ENCODE measurements around the gene OCSTAMP.

Gene OCSTAMP

GRCh38 chr20:46569961-46570360 lies 19.5 kb upstream of the OCSTAMP start:
- Histone ChIP-seq H3K9me3 (ENCODE audit: control extremely low read depth in 1 of 5, control insufficient read depth in 4 of 5, insufficient read depth in 2 of 5, low read depth in 1 of 5, low read length in 4 of 5) (no peaks in the 10 kb centered on the region), H3K27ac (ENCODE audit: insufficient read depth in 1 of 2, low read depth in 1 of 2, low read length in 2 of 2, poor library complexity in 1 of 2, severe bottlenecking in 2 of 2) (no peak overlapping the region), H3K27me3 (replicated peaks in 2 of 5; ENCODE audit: control insufficient read depth in 4 of 5, insufficient read depth in 5 of 5, low read length in 4 of 5) (peaks cover 0 to 2% (median 0%) of the 10 kb centered on the region in 5 experiments), H3K4me3 (ENCODE audit: control insufficient read depth in 1 of 7, extremely low read depth in 1 of 7, insufficient read depth in 4 of 7, low read depth in 2 of 7, low read length in 6 of 7) (no peak overlapping the region), H3K4me1 (ENCODE audit: control extremely low read depth in 1 of 4, control insufficient read depth in 4 of 4, insufficient read depth in 4 of 4, low read length in 3 of 4) (peaks cover 0 to 11% (median 5%) of the 10 kb centered on the region in 4 experiments), H3K36me3 (ENCODE audit: control insufficient read depth in 4 of 4, insufficient read depth in 4 of 4, low read length in 3 of 4) (no peaks in the 10 kb centered on the region)
- ChIA-PET POLR2A (interaction anchor here (0.7 kb wide), 1 partner anchor 87 kb away, joined by 3 read pairs; no protein-coding TSS in a partner anchor), CTCF (no interaction called here)
- WGBS (ENCODE audit: insufficient coverage): 100% methylated on average over 1 of the region's 5 CpGs
- DNase-seq: no peak

DNA sequence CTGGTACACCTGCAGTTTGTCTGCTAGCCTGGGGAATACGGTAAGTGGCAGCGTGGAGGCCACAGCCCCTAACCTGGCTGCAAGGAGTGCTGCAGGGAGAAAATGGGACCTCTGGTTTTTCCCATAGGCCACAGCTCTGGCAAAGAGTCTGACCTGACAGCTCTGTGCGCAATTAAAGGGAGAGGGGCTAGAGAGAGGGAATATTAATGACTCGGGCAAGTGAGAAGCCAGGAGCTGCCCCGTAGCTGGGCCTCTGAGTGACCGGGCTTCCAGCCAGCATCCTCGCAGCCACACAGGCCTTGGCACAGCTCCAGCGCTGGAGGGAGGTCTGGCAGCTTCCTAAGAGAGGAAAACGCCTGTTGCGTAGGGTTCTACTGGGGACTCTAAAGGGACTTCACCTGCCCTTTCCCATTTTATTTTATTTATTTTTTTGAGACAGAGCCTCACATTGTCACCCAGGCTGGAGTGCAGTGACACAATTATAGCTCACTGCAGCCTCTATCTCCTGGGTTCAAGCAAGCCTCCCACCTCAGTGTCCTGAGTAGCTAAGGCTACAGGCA lies 18.2 kb upstream of the OCSTAMP start:
- Histone ChIP-seq H3K27me3 (replicated peaks in 2 of 5; ENCODE audit: control insufficient read depth in 4 of 5, insufficient read depth in 5 of 5, low read length in 4 of 5) (peaks cover 0 to 5% (median 0%) of the 10 kb centered on the region in 5 experiments), H3K27ac (ENCODE audit: insufficient read depth in 1 of 2, low read depth in 1 of 2, low read length in 2 of 2, poor library complexity in 1 of 2, severe bottlenecking in 2 of 2) (no peak overlapping the region), H3K4me3 (ENCODE audit: control insufficient read depth in 1 of 7, extremely low read depth in 1 of 7, insufficient read depth in 4 of 7, low read depth in 2 of 7, low read length in 6 of 7) (peak overlapping the region in 2 of 7 experiments; percentile 3 to 11), H3K36me3 (ENCODE audit: control insufficient read depth in 4 of 4, insufficient read depth in 4 of 4, low read length in 3 of 4) (no peaks in the 10 kb centered on the region), H3K4me1 (ENCODE audit: control extremely low read depth in 1 of 4, control insufficient read depth in 4 of 4, insufficient read depth in 4 of 4, low read length in 3 of 4) (peaks cover 0 to 15% (median 7%) of the 10 kb centered on the region in 4 experiments), H3K9me3 (ENCODE audit: control extremely low read depth in 1 of 5, control insufficient read depth in 4 of 5, insufficient read depth in 2 of 5, low read depth in 1 of 5, low read length in 4 of 5) (no peaks in the 10 kb centered on the region)
- WGBS (ENCODE audit: insufficient coverage): 14% methylated on average over 10 of the region's 10 CpGs
- ChIA-PET CTCF (interaction anchor here (0.9 to 1.9 kb wide), 5 partner anchors 23 to 113 kb away, joined by 3 to 6 read pairs (median 3); no protein-coding TSS in a partner anchor), POLR2A (no interaction called here)
- peak in 2 of 3 donors; percentile 57 to 59 for DNase-seq

- DNase-seq: no peak
- H3K36me3 ChIP-seq (ENCODE audit: control insufficient read depth in 4 of 4, insufficient read depth in 4 of 4, low read length in 3 of 4): no peaks in the 10 kb centered on the region
- peaks cover 0 to 26% (median 15%) of the 10 kb centered on the region in 4 experiments for H3K4me1 ChIP-seq (ENCODE audit: control extremely low read depth in 1 of 4, control insufficient read depth in 4 of 4, insufficient read depth in 4 of 4, low read length in 3 of 4)
- H3K27ac ChIP-seq (ENCODE audit: insufficient read depth in 1 of 2, low read depth in 1 of 2, low read length in 2 of 2, poor library complexity in 1 of 2, severe bottlenecking in 2 of 2): no peak overlapping the region
- peaks cover 0 to 2% (median 0%) of the 10 kb centered on the region in 5 experiments for H3K27me3 ChIP-seq (replicated peaks in 2 of 5; ENCODE audit: control insufficient read depth in 4 of 5, insufficient read depth in 5 of 5, low read length in 4 of 5)
- 100% methylated on average over 7 of the region's 10 CpGs for WGBS (ENCODE audit: insufficient coverage)
- no peaks in the 10 kb centered on the region for H3K9me3 ChIP-seq (ENCODE audit: control extremely low read depth in 1 of 5, control insufficient read depth in 4 of 5, insufficient read depth in 2 of 5, low read depth in 1 of 5, low read length in 4 of 5)
- CTCF ChIA-PET: interaction anchor here (0.6 to 2.2 kb wide), 2 partner anchors 9 to 16 kb away, joined by 3 to 6 read pairs; partner anchors contain the start of gene OCSTAMP
- no peak overlapping the region for H3K4me3 ChIP-seq (ENCODE audit: control insufficient read depth in 1 of 7, extremely low read depth in 1 of 7, insufficient read depth in 4 of 7, low read depth in 2 of 7, low read length in 6 of 7)
- POLR2A ChIA-PET: no interaction called here
Observed at GRCh38 chr20:46566125-46566524, 15.7 kb upstream of the OCSTAMP start.

DNA sequence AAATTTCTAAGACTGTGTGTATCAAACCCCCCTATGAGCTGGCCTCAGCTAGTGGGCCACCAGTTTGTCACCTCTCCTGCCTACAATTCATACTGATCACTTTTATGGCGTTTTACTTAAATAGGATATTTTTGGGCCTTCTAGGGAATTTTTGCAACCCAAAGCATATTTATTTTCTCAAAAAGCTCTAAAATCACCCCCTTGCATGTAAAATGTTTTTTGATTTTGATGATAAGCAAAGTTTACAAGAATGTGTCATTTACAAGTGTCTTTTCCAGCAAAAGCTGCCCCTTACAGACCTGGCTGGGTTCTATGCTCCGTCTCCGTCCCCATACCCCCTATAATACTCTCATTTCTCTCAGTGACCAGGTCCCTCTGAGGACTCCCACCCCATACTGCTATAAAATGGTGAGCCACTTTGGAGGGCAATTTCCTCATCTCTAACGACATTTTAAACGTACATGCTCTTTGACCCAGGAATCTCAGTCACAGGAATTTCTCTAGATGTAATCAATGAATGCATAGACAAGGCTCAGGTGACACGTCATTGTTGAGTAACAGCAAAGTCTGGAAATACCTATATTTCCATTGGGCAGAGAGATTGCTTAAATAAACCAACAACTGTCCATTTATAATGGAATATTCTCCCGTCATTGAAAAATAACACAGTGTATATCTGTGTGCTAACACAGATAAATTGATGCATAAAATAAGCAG lies 13.9 kb upstream of the OCSTAMP start:
- CTCF ChIA-PET: interaction anchor here (1.6 to 1.9 kb wide), 4 partner anchors 9 to 116 kb away, joined by 3 to 9 read pairs (median 6); no protein-coding TSS in a partner anchor
- Histone ChIP-seq H3K4me3 (ENCODE audit: control insufficient read depth in 1 of 7, extremely low read depth in 1 of 7, insufficient read depth in 4 of 7, low read depth in 2 of 7, low read length in 6 of 7) (no peak overlapping the region), H3K9me3 (ENCODE audit: control extremely low read depth in 1 of 5, control insufficient read depth in 4 of 5, insufficient read depth in 2 of 5, low read depth in 1 of 5, low read length in 4 of 5) (no peaks in the 10 kb centered on the region), H3K4me1 (ENCODE audit: control extremely low read depth in 1 of 4, control insufficient read depth in 4 of 4, insufficient read depth in 4 of 4, low read length in 3 of 4) (peaks cover 0 to 26% (median 15%) of the 10 kb centered on the region in 4 experiments), H3K36me3 (ENCODE audit: control insufficient read depth in 4 of 4, insufficient read depth in 4 of 4, low read length in 3 of 4) (no peaks in the 10 kb centered on the region), H3K27ac (ENCODE audit: insufficient read depth in 1 of 2, low read depth in 1 of 2, low read length in 2 of 2, poor library complexity in 1 of 2, severe bottlenecking in 2 of 2) (no peak overlapping the region), H3K27me3 (replicated peaks in 2 of 5; ENCODE audit: control insufficient read depth in 4 of 5, insufficient read depth in 5 of 5, low read length in 4 of 5) (peaks cover 0 to 2% (median 0%) of the 10 kb centered on the region in 5 experiments)
- no peak for DNase-seq
- POLR2A ChIA-PET: no interaction called here
- WGBS (ENCODE audit: insufficient coverage): 64% methylated on average over 3 of the region's 7 CpGs

GRCh38 chr20:46563860-46564221 lies 13.4 kb upstream of the OCSTAMP start:
- H3K27me3 ChIP-seq (replicated peaks in 2 of 5; ENCODE audit: control insufficient read depth in 4 of 5, insufficient read depth in 5 of 5, low read length in 4 of 5): peaks cover 0 to 2% (median 0%) of the 10 kb centered on the region in 5 experiments
- no peaks in the 10 kb centered on the region for H3K9me3 ChIP-seq (ENCODE audit: control extremely low read depth in 1 of 5, control insufficient read depth in 4 of 5, insufficient read depth in 2 of 5, low read depth in 1 of 5, low read length in 4 of 5)
- peaks cover 0 to 21% (median 14%) of the 10 kb centered on the region in 4 experiments for H3K4me1 ChIP-seq (ENCODE audit: control extremely low read depth in 1 of 4, control insufficient read depth in 4 of 4, insufficient read depth in 4 of 4, low read length in 3 of 4)
- CTCF ChIA-PET: interaction anchor here (1.6 to 1.9 kb wide), 4 partner anchors 9 to 117 kb away, joined by 3 to 9 read pairs (median 6); no protein-coding TSS in a partner anchor
- H3K27ac ChIP-seq (ENCODE audit: insufficient read depth in 1 of 2, low read depth in 1 of 2, low read length in 2 of 2, poor library complexity in 1 of 2, severe bottlenecking in 2 of 2): no peak overlapping the region
- no peaks in the 10 kb centered on the region for H3K36me3 ChIP-seq (ENCODE audit: control insufficient read depth in 4 of 4, insufficient read depth in 4 of 4, low read length in 3 of 4)
- DNase-seq: no peak
- POLR2A ChIA-PET: no interaction called here
- 13% methylated on average over 2 of the region's 2 CpGs for WGBS (ENCODE audit: insufficient coverage)
- H3K4me3 ChIP-seq (ENCODE audit: control insufficient read depth in 1 of 7, extremely low read depth in 1 of 7, insufficient read depth in 4 of 7, low read depth in 2 of 7, low read length in 6 of 7): no peak overlapping the region

DNA sequence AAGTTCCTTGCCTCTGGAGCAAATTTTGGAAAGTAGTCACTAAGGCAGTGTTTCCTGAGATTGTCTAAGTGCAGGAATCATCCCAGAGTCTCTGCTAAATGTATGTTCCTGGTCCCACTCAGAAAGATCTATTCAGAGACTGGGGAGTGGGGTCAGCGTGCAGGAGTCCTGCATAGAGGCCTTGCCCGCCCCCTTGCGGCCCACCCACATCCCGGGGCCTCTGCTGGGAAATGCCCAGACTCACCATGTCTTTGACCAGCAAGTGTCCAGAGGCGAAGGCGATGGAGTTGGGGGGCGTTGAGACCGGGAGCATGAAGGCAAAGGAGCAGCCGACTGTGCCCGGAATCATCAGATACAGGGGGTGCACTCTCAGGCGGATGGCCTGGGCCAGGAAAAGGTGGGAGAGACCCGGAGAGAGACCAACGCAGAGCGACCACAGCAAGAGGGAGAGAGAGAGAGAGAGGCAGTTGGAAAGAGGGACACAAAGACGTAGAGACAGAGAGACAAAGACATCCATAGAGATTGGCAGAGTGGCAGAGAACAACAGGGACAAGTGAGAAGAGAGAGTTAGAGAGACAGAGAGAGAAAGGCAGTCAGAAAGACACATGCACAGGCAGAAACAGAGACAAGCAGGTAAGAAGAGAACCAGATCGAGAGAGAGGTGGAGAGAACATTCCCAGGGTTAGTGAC lies 12.9 kb upstream of the OCSTAMP start:
- no peak overlapping the region for H3K4me3 ChIP-seq (ENCODE audit: control insufficient read depth in 1 of 7, extremely low read depth in 1 of 7, insufficient read depth in 4 of 7, low read depth in 2 of 7, low read length in 6 of 7)
- peaks cover 0 to 2% (median 0%) of the 10 kb centered on the region in 5 experiments for H3K27me3 ChIP-seq (replicated peaks in 2 of 5; ENCODE audit: control insufficient read depth in 4 of 5, insufficient read depth in 5 of 5, low read length in 4 of 5)
- no peak overlapping the region for H3K27ac ChIP-seq (ENCODE audit: insufficient read depth in 1 of 2, low read depth in 1 of 2, low read length in 2 of 2, poor library complexity in 1 of 2, severe bottlenecking in 2 of 2)
- H3K9me3 ChIP-seq (ENCODE audit: control extremely low read depth in 1 of 5, control insufficient read depth in 4 of 5, insufficient read depth in 2 of 5, low read depth in 1 of 5, low read length in 4 of 5): no peaks in the 10 kb centered on the region
- WGBS (ENCODE audit: insufficient coverage): 92% methylated on average over 16 of the region's 16 CpGs
- DNase-seq: no peak
- ChIA-PET POLR2A (no interaction called here), CTCF (interaction anchor here (0.9 to 1.9 kb wide), 5 partner anchors 9 to 121 kb away, joined by 3 to 8 read pairs (median 3); no protein-coding TSS in a partner anchor)
- no peaks in the 10 kb centered on the region for H3K36me3 ChIP-seq (ENCODE audit: control insufficient read depth in 4 of 4, insufficient read depth in 4 of 4, low read length in 3 of 4)
- peaks cover 0 to 16% (median 10%) of the 10 kb centered on the region in 4 experiments for H3K4me1 ChIP-seq (ENCODE audit: control extremely low read depth in 1 of 4, control insufficient read depth in 4 of 4, insufficient read depth in 4 of 4, low read length in 3 of 4)

Data from common myeloid progenitor, CD34-positive (primary cell).